Measurements from ENCODE around the gene STAM. TPM values are rescaled to one million over a fixed set of nuclear protein-coding genes. Genes with fewer than 3 reads are reported as not detected.

STAM gene
- total RNA-seq, 1 donor = 45.6 TPM

GRCh38 chr10:17725703-17726102 lies 81.8 kb downstream of the STAM start:
- Histone ChIP-seq H2AFZ (ENCODE audit: low read length) (no peak overlapping the region), H3K27ac (ENCODE audit: low read depth, low read length) (no peak overlapping the region), H3K36me3 (ENCODE audit: insufficient read depth, low read length) (no peaks in the 10 kb centered on the region), H3K79me2 (ENCODE audit: insufficient read depth, low read length) (no peaks in the 10 kb centered on the region), H3K4me1 (ENCODE audit: insufficient read depth, low read length) (no peaks in the 10 kb centered on the region), H3K4me3 (ENCODE audit: insufficient read depth, low read length) (no peak overlapping the region), H3K9me3 (ENCODE audit: low read depth, low read length) (no peaks in the 10 kb centered on the region), H3K27me3 (ENCODE audit: insufficient read depth, low read length) (no peaks in the 10 kb centered on the region), H4K20me1 (ENCODE audit: insufficient read depth, low read length) (no peaks in the 10 kb centered on the region), H3K4me2 (ENCODE audit: insufficient read depth, low read length) (no peak overlapping the region)
- no peak for TF ChIP-seq CTCF (IDR thresholded peaks at IDR 0.05; ENCODE audit: extremely low read depth, low read depth, low read length)
- no peak for DNase-seq (ENCODE audit: insufficient read length, low spot score, missing footprints)

- no peaks in the 10 kb centered on the region for H3K79me2 ChIP-seq (ENCODE audit: insufficient read depth, low read length)
- DNase-seq (ENCODE audit: insufficient read length, low spot score, missing footprints) = no peak
- H3K27ac ChIP-seq (ENCODE audit: low read depth, low read length) = no peak overlapping the region
- no peaks in the 10 kb centered on the region for H3K27me3 ChIP-seq (ENCODE audit: insufficient read depth, low read length)
- no peak overlapping the region for H3K4me3 ChIP-seq (ENCODE audit: insufficient read depth, low read length)
- no peaks in the 10 kb centered on the region for H3K4me1 ChIP-seq (ENCODE audit: insufficient read depth, low read length)
- no peak for TF ChIP-seq CTCF (IDR thresholded peaks at IDR 0.05; ENCODE audit: extremely low read depth, low read depth, low read length)
- H4K20me1 ChIP-seq (ENCODE audit: insufficient read depth, low read length) = no peaks in the 10 kb centered on the region
- no peak overlapping the region for H2AFZ ChIP-seq (ENCODE audit: low read length)
- no peak overlapping the region for H3K4me2 ChIP-seq (ENCODE audit: insufficient read depth, low read length)
- H3K9me3 ChIP-seq (ENCODE audit: low read depth, low read length) = no peaks in the 10 kb centered on the region
- no peaks in the 10 kb centered on the region for H3K36me3 ChIP-seq (ENCODE audit: insufficient read depth, low read length)
These were observed 85.7 kb downstream of the STAM start for GRCh38 chr10:17729630-17730029.

- Histone ChIP-seq H3K36me3 (ENCODE audit: insufficient read depth, low read length) (no peaks in the 10 kb centered on the region), H3K27me3 (ENCODE audit: insufficient read depth, low read length) (no peaks in the 10 kb centered on the region), H3K79me2 (ENCODE audit: insufficient read depth, low read length) (no peaks in the 10 kb centered on the region), H3K4me1 (ENCODE audit: insufficient read depth, low read length) (no peaks in the 10 kb centered on the region), H3K9me3 (ENCODE audit: low read depth, low read length) (no peaks in the 10 kb centered on the region), H4K20me1 (ENCODE audit: insufficient read depth, low read length) (no peaks in the 10 kb centered on the region), H3K4me2 (ENCODE audit: insufficient read depth, low read length) (no peak overlapping the region), H3K27ac (ENCODE audit: low read depth, low read length) (no peak overlapping the region), H2AFZ (ENCODE audit: low read length) (no peak overlapping the region), H3K4me3 (ENCODE audit: insufficient read depth, low read length) (no peak overlapping the region)
- DNase-seq (ENCODE audit: insufficient read length, low spot score, missing footprints) = no peak
- no peak for TF ChIP-seq CTCF (IDR thresholded peaks at IDR 0.05; ENCODE audit: extremely low read depth, low read depth, low read length)
These were observed 86.7 kb downstream of the STAM start for GRCh38 chr10:17730667-17731066.

- no peak overlapping the region for H2AFZ ChIP-seq (ENCODE audit: low read length)
- H3K79me2 ChIP-seq (ENCODE audit: insufficient read depth, low read length) = no peaks in the 10 kb centered on the region
- no peak overlapping the region for H3K27ac ChIP-seq (ENCODE audit: low read depth, low read length)
- no peaks in the 10 kb centered on the region for H4K20me1 ChIP-seq (ENCODE audit: insufficient read depth, low read length)
- no peaks in the 10 kb centered on the region for H3K4me1 ChIP-seq (ENCODE audit: insufficient read depth, low read length)
- H3K4me2 ChIP-seq (ENCODE audit: insufficient read depth, low read length) = no peak overlapping the region
- TF ChIP-seq CTCF (IDR thresholded peaks at IDR 0.05; ENCODE audit: extremely low read depth, low read depth, low read length) = no peak
- H3K36me3 ChIP-seq (ENCODE audit: insufficient read depth, low read length) = no peaks in the 10 kb centered on the region
- H3K4me3 ChIP-seq (ENCODE audit: insufficient read depth, low read length) = no peak overlapping the region
- H3K27me3 ChIP-seq (ENCODE audit: insufficient read depth, low read length) = no peaks in the 10 kb centered on the region
- no peaks in the 10 kb centered on the region for H3K9me3 ChIP-seq (ENCODE audit: low read depth, low read length)
- peak; percentile 22 for DNase-seq (ENCODE audit: insufficient read length, low spot score, missing footprints)
These were observed 87.5 kb downstream of the STAM start for GRCh38 chr10:17731331-17732020.

Data from osteoblast (primary cell).